ENCODE measurements around the gene CPHXL2.

Gene CPHXL2

GRCh38 chr16:75676909-75677308, at the start of gene CPHXL2:
Gene CPHXL2, minus strand, starts transcription at chr16:75677009. Its CDS starts 10 bp downstream, at chr16:75676999.
- DNase-seq (ENCODE audit: low read depth in 2 of 2) = no peak

DNA sequence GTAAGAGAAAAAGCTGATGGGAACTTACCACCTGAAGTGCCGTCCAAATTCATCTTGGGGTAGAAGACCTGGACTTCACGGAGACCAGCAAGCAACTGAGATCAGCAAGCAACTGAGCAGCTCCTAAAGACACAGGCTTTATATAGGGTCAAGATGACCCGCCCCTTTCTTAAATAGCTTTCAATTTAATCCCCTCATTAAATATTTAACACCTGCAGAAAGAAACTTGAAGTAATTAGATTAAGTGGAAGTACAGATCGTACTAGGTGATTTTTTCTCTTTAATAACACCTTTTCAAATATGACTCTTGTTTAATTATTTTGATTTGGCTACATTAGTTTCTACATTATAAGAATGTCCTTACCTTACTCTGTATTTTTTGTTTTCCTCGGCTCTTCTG, 49.6 kb upstream of the CPHXL2 start, which contains the start of gene CPHXL:
Gene CPHXL, minus strand, starts transcription at position 101 of the 400 bp plus-strand sequence. Its CDS starts 48 bp downstream, at position 53.
- no peak for DNase-seq (ENCODE audit: low read depth in 2 of 2)

DNA sequence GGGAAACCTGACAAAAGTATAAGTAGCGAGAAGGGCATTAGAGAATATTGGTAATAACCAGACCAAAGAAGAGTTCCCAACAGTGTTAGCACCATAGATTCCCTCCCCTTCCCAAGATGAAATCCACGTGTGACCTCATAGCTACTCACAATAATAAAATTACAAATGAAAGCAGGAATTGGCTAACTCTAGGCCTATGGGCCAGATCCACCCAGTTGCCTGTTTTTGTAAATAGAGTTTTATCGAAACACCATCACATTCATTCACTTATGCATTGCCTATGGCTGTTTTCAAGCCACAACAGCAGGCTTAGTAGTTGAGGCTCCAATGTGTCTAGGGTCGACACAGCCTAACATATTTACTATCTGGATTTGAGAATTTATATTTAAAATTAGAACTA, 41.6 kb upstream of the CPHXL2 start:
- DNase-seq (ENCODE audit: low read depth in 2 of 2) = no peak

- DNase-seq (ENCODE audit: low read depth in 2 of 2) = no peak
Observed at GRCh38 chr16:75714661-75715060, 37.9 kb upstream of the CPHXL2 start.

DNA sequence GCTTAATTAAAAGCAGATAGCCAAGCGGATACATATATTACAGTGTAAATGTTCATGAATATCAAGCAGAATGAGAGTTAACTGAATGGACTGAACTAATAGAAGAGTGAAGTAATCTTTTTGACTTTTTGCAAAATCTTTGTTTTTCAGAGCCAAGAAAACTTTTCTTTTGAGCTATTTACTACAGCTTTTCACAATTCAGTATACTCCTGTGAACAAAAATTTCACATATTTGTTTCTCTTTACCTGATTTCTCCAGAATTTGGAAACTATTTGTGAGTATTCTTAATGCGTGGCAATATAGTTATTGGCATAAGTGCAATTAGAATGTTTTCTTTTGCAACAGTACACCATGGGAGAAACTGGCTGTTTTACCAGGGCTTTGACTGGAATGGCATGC, 33.5 kb upstream of the CPHXL2 start:
- no peak for DNase-seq (ENCODE audit: low read depth in 2 of 2)

DNA sequence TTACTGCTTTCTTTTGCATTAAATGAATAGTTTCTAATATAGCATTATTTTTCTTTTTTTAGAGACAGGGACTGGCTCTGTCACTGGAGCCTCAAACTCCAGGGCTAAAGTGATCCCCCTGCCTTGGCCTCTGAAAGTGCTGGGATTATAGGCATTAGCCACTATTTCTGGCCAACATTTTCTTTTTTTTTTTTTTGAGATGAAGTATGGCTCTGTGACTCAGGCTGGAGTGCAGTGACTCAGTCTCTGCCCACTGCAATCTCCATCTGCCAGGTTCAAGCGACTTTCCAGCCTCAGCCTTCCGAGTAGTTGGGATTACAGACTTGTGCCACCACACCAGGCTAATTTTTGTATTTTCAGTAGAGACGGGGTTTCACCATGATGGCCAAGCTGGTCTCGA, 26.5 kb upstream of the CPHXL2 start:
- DNase-seq (ENCODE audit: low read depth in 2 of 2) = no peak

DNA sequence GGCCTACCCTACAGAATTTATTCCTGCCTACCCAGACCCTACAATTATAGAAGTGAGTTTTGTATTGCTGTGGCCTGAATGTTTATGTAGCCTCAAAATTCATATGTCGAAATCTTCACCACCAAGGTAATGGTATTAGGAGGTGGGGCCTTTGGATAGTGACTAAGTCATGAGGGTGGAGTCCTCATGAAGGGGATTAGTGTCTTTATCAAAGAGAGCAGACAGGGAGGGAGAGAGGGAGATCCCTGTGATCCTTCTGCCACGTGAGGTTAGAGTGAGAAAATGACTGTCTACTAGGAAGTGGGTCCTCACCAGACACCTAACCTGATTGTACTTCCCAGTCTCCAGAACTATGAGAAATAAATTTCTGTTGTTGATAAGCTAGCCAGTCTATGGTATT, 25.4 kb upstream of the CPHXL2 start:
- DNase-seq (ENCODE audit: low read depth in 2 of 2) = no peak

- no peak for DNase-seq (ENCODE audit: low read depth in 2 of 2)
Observed at GRCh38 chr16:75701361-75701760, 24.6 kb upstream of the CPHXL2 start, which contains the start of gene DUXB. Gene DUXB, minus strand, starts transcription at chr16:75701461. Its CDS starts 43 bp downstream, at chr16:75701418.

DNA sequence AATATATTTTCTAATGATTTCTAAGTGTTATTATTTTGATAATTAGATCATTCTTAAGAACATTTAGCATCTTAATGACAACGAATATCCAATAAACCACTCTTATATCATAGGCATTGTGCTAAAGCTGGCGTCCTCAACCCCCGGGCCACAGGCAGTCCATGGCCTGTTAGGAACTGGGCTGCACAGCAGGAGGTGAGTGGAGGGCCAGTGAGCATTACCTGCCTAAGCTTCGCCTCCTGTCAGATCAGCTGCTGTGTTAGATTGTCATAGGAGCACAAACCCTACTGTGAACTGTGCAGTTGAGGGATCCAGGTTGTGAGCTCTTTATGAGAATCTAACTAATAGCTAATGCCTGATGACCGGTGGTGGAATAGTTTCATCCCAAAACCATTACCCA, 20.8 kb upstream of the CPHXL2 start:
- DNase-seq (ENCODE audit: low read depth in 2 of 2) = no peak

GRCh38 chr16:75695708-75696107, 18.9 kb upstream of the CPHXL2 start:
- DNase-seq (ENCODE audit: low read depth in 2 of 2) = no peak

DNA sequence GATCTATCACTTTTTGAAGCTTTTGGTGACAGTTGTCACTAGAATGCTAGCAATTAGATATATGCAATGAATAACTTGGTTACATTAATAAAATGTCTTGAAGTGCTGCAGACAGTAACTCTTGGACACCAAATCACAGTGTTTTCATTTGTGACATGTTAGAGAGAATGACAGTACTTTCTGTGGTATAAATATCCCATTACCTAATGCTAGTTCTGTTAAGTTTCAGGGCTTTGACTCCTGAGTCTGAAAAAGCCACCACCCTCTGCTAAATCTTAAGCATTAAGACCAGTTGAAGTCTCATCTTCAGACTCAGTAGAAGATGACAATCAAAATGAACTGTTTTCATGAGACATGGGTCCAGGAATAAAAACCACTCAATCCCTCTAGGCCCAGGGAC, 10.6 kb upstream of the CPHXL2 start:
- no peak for DNase-seq (ENCODE audit: low read depth in 2 of 2)

- no peak for DNase-seq (ENCODE audit: low read depth in 2 of 2)
Observed at GRCh38 chr16:75682308-75682707, 5.5 kb upstream of the CPHXL2 start.

DNA sequence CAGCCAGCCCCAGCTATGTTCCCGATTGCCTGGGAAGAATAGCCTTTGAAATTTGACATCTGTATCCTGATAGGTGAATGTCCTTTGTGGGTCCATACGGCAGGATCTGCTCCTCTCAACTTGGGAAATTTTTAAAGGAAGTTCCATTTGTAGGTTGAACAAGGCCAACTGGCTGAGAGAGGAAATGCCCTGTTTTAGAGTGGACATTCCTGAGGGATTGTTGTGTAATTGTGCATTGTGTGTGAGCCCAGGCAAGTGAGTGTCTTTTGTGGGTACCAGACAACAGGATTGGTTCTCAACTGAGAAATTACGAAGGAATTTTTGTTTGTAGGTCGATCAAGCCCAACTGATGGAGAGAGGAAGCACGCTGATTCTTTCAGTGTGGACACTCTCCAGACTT, 2.6 kb upstream of the CPHXL2 start:
- DNase-seq (ENCODE audit: low read depth in 2 of 2) = no peak

- no peak for DNase-seq (ENCODE audit: low read depth in 2 of 2)
Observed at GRCh38 chr16:75667503-75667902, 9.3 kb downstream of the CPHXL2 start.

- no peak for DNase-seq (ENCODE audit: low read depth in 2 of 2)
Observed at GRCh38 chr16:75660726-75661302, 16.0 kb downstream of the CPHXL2 start.

DNA sequence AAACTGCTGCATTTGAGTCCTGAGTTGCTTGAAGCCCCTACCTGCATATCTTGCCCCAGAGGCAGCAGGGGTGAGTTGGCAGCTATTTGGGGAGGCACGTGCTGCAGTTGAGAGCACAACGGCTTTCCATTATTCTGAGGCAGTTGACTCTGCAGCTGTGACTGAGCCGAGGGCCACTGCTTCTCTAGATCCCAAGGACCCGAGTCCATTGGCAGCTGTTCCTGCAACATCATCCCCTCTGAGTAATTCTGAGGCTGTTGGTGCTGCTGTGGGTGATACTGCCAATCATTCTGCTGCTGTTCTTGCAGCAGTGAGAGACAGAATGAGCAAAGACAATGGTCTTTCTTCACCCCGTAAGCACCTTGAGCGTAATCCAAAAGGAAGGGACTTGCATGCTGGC, 16.5 kb downstream of the CPHXL2 start:
- DNase-seq (ENCODE audit: low read depth in 2 of 2) = no peak

- no peak for DNase-seq (ENCODE audit: low read depth in 2 of 2)
Observed at GRCh38 chr16:75658175-75658574, 18.6 kb downstream of the CPHXL2 start.

DNA sequence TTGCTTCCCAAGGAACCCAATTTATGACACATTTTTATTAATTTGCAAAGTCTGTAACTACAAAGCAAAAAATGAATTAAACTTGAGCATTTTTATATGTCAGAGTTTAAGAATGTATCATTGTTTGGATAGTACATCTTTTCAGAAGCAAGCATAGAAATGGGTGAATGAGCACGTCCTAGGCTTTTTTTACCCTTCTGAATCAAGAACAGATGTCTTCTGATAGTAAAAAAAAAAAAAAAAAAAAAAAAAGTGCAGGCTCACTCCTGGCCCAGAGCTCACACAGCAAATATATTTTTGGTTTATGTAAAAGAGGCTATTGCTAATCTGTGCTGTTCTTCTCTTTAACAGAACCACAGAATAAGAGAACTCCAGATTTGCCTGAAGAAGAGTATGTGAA, 22.9 kb downstream of the CPHXL2 start:
- DNase-seq (ENCODE audit: low read depth in 2 of 2) = no peak

GRCh38 chr16:75648265-75649076, 28.3 kb downstream of the CPHXL2 start:
- DNase-seq (ENCODE audit: low read depth in 2 of 2) = peak; percentile 83

GRCh38 chr16:75647492-75648264, 29.1 kb downstream of the CPHXL2 start, which contains the start of the genes KARS1 and TERF2IP:
Gene KARS1, minus strand, starts transcription at chr16:75647665. Its CDS starts 26 bp downstream, at chr16:75647639.
Gene TERF2IP, plus strand, starts transcription at chr16:75647773. Its CDS starts 110 bp downstream, at chr16:75647883.
- peak; percentile 84 to 89 for DNase-seq (ENCODE audit: low read depth in 2 of 2)

DNA sequence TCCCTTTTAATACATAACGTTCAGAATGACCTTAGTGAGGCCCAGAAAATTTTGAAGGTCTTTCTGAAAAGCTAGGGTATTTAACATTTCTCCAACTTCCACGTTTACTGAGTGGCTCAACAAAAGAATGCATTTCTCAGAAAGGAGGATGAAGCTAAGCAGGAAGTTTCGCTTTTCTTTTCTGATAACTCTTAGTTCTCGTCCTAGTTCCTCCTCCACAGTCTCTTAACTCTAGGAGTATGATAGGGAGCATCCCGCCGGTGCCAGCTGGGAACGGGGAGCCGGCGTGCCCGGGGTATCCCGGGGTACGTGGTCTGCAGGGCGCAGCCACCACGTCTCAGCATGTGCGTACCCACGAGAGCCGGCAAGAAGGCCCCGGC, 29.7 kb downstream of the CPHXL2 start:
- no peak for DNase-seq (ENCODE audit: low read depth in 2 of 2)
